Motor neuron (in vitro differentiated cells): ENCODE measurements around the gene SLC28A3. TPM values are rescaled to one million over a fixed set of nuclear protein-coding genes. Genes with fewer than 3 reads are reported as not detected.
A peak's percentile ranks its signal among the peaks of the same experiment; 100 is the strongest.

Experiments used
- ATAC-seq, 8 experiments: fragments of 200-7000 bp; cut with Tn5 transposase; replicated peaks in 6 of 8; 2 replicates each; pipeline ENCODE4 v1.8.0; 2021; ENCODE audit warnings: mild to moderate bottlenecking in 8 of 8, moderate library complexity in 8 of 8
- H3K27ac ChIP-seq, 2 donors: fragments of 250-450 bp; sonication (Bioruptor Pico); 2 replicates each; pipeline ENCODE4 v1.9.0; 2021; ENCODE audit warnings: antibody characterized with exemption in 2 of 2, mild to moderate bottlenecking in 2 of 2, moderate library complexity in 1 of 2
- H3K4me1 ChIP-seq, 2 donors: fragments of 250-450 bp; sonication (Bioruptor Pico); replicated peaks in 1 of 2; 2 replicates each; pipeline ENCODE4 v1.6.1; 2021; ENCODE audit warnings: antibody characterized with exemption in 2 of 2, mild to moderate bottlenecking in 2 of 2, moderate library complexity in 1 of 2
- H3K4me3 ChIP-seq, 5 donors: fragments of 250-450 bp; sonication (Bioruptor Pico); 2 replicates each; pipeline ENCODE4 v1.9.0; 2021; ENCODE audit warnings: antibody characterized with exemption in 5 of 5, mild to moderate bottlenecking in 5 of 5, moderate library complexity in 4 of 5
- WGBS, 10 experiments: fragments of 450-650 bp; shearing (Covaris generic); methylation state at CpG; one replicate each; pipeline ENCODE4 v1.0.0; 2022; 5-methylcytosine and 5-hydroxymethylcytosine counted together
- in situ Hi-C, 9 experiments: fragments of 400-800 bp; cut with MboI; loops; one replicate each; pipeline ENCODE4 v1.15.0; 2021; ENCODE audit warnings: low sequenced_read_pairs in 9 of 9, low pct_unique_long_range_greater_than_20kb in 2 of 9; ENCODE audit not compliant: unreplicated experiment in 9 of 9
- total RNA-seq, 8 experiments: library from RNA; unstranded; fragments of 300-600 nt; gene quantifications; 2 replicates each; pipeline versions ENCODE4 v1.2.3 to v1.2.4, GENCODE V29; 2022

Gene SLC28A3
- total RNA-seq, 8 experiments from 2014 or later: 0.04 to 0.31 (median 0.09) TPM; not detected in 3

GRCh38 chr9:84293001-84293798 lies 47.4 kb downstream of the SLC28A3 start:
- H3K4me3 ChIP-seq: no peak overlapping the region
- no peak for ATAC-seq
- no peaks in the 10 kb centered on the region for H3K4me1 ChIP-seq
- in situ Hi-C loops: no loop called here
- 43 to 100% (median 80%) methylated on average over 1 to 3 of the region's 4 CpGs; no CpG with 5 or more reads in 3 of the 10 experiments for WGBS, 10 experiments
- no peak overlapping the region for H3K27ac ChIP-seq

DNA sequence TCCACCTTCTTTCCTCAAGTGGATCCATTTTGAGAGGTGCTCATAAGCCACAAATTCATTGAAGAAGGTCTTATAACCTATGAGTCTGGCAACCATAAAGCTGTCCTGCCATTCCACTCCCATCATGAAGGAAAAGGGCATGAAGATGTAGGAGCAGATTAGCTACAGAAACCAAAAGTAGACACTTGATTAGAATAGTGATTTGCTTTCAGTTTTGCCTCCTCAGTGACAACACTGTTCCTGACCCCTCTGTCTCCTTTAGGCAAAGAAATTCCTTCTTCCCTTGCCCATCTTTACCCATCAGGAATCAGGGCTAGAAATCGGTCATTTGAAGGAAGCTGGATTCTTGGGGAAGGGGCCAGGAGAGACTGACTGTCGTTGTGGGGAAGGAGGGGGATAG lies 55.2 kb downstream of the SLC28A3 start:
- in situ Hi-C loops: no loop called here
- 17 to 100% (median 50%) methylated on average over 1 of the region's 2 CpGs; no CpG with 5 or more reads in 6 of the 10 experiments for WGBS, 10 experiments

GRCh38 chr9:84283946-84284345 lies 56.6 kb downstream of the SLC28A3 start:
- WGBS, 10 experiments: 37 to 89% (median 73%) methylated on average over 3 to 6 of the region's 6 CpGs; no CpG with 5 or more reads in 2 of the 10 experiments
- Histone ChIP-seq H3K4me1 (peaks cover 17 to 18% of the 10 kb centered on the region in 2 donors), H3K4me3 (no peak overlapping the region), H3K27ac (no peak overlapping the region)
- in situ Hi-C loops: no loop called here
- ATAC-seq: peak in 1 of 8 experiments; percentile 23

More for the DNA sequence above, 55.2 kb downstream of the SLC28A3 start:
- H3K4me3 ChIP-seq: no peak overlapping the region
- H3K4me1 ChIP-seq: peaks cover 17 to 18% of the 10 kb centered on the region in 2 donors
- peak in 1 of 8 experiments; percentile 45 for ATAC-seq
- H3K27ac ChIP-seq: no peak overlapping the region

GRCh38 chr9:84278130-84278529 lies 62.4 kb downstream of the SLC28A3 start:
- in situ Hi-C loops: no loop called here
- Histone ChIP-seq H3K4me1 (peaks cover 2 to 17% of the 10 kb centered on the region in 2 donors), H3K4me3 (no peak overlapping the region), H3K27ac (no peak overlapping the region)
- ATAC-seq: peak in 4 of 8 experiments; percentile 23 to 78 (median 45)
- 0 to 80% (median 54%) methylated on average over 1 of the region's 1 CpG; no CpG with 5 or more reads in 6 of the 10 experiments for WGBS, 10 experiments

DNA sequence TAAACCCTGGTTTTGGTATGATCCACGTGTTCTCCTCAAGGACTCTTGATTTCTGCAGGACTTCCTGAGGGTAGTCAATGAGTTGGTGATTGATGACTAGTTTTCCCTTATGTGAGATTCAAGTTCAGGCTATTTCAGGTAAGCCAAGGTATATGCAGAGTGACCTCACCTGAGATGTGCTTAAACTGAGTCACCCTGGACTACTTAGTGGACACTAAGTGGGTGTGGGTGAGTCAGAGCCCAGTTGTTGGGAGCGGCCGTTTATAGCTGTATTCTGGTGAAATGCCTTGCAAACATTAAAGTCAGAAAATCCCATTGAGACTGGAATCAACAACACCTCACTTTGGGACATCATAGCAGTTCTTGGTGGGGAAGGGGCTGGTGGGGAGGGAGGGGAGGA lies 62.9 kb downstream of the SLC28A3 start:
- in situ Hi-C loops: no loop called here
- 45 to 100% (median 86%) methylated on average over 1 to 3 of the region's 3 CpGs; no CpG with 5 or more reads in 5 of the 10 experiments for WGBS, 10 experiments
- Histone ChIP-seq H3K4me3 (no peak overlapping the region), H3K27ac (no peak overlapping the region), H3K4me1 (peaks cover 0 to 15% of the 10 kb centered on the region in 2 donors)
- peak in 2 of 8 experiments; percentile 15 to 32 for ATAC-seq

- H3K4me3 ChIP-seq: no peak overlapping the region
- in situ Hi-C loops: no loop called here
- H3K4me1 ChIP-seq: peaks cover 0 to 19% of the 10 kb centered on the region in 2 donors
- no peak overlapping the region for H3K27ac ChIP-seq
- WGBS, 10 experiments: 40 to 91% (median 70%) methylated on average over 2 to 3 of the region's 3 CpGs; no CpG with 5 or more reads in 2 of the 10 experiments
- no peak for ATAC-seq
Observed at GRCh38 chr9:84276741-84277140, 63.8 kb downstream of the SLC28A3 start.

- WGBS, 10 experiments: 49 to 87% (median 79%) methylated on average over 3 to 17 of the region's 19 CpGs; no CpG with 5 or more reads in 1 of the 10 experiments
- ATAC-seq: peak in 3 of 8 experiments; percentile 12 to 31 (median 29)
- H3K4me3 ChIP-seq: peak overlapping the region in 4 of 5 donors; percentile 25 to 36 (median 32)
- in situ Hi-C loops: loop anchor here in 6 of 9 experiments (25.0 kb wide), 2 partner anchors 285 to 335 kb away; partner anchors contain the start of genes HNRNPK (in 1 of the 6) and RMI1 (in 1 of the 6)
- no peak overlapping the region for H3K27ac ChIP-seq
- peaks cover 7 to 9% of the 10 kb centered on the region in 2 donors for H3K4me1 ChIP-seq
Observed at GRCh38 chr9:84271921-84272556, 68.5 kb downstream of the SLC28A3 start.

DNA sequence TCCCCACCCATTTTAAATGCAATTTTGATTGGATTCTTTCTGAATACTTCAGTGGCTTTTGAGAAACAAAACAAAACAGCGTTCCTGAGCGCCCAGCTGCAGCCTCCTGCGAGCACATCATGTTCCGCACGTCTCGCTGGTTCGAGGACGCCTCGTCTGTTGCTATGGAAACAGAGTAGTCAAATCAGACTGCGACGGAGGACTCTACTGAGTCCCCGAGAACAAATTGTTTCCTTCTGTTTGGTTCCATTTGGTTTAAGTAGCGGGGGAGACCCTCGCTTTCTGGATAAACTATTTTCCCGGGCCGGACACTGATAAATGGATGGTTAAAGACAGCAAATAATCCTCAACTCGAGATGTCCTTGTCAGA lies 69.0 kb downstream of the SLC28A3 start:
- peaks cover 7 to 9% of the 10 kb centered on the region in 2 donors for H3K4me1 ChIP-seq
- peak overlapping the region in 4 of 5 donors; percentile 25 to 36 (median 32) for H3K4me3 ChIP-seq
- WGBS, 10 experiments: 0 to 24% (median 2%) methylated on average over 1 to 16 of the region's 17 CpGs; no CpG with 5 or more reads in 2 of the 10 experiments
- in situ Hi-C loops: loop anchor here in 6 of 9 experiments (25.0 kb wide), 2 partner anchors 284 to 334 kb away; partner anchors contain the start of genes HNRNPK (in 1 of the 6) and RMI1 (in 1 of the 6)
- peak in 7 of 8 experiments; percentile 79 to 100 (median 99) for ATAC-seq
- H3K27ac ChIP-seq: peak overlapping the region in 1 of 2 donors; percentile 28

- peak overlapping the region in 1 of 2 donors; percentile 28 for H3K27ac ChIP-seq
- H3K4me3 ChIP-seq: peak overlapping the region in 4 of 5 donors; percentile 25 to 36 (median 32)
- H3K4me1 ChIP-seq: peaks cover 7 to 12% of the 10 kb centered on the region in 2 donors
- 12 to 85% (median 58%) methylated on average over 1 to 9 of the region's 9 CpGs for WGBS, 10 experiments
- in situ Hi-C loops: loop anchor here in 6 of 9 experiments (25.0 kb wide), 2 partner anchors 284 to 334 kb away; partner anchors contain the start of genes HNRNPK (in 1 of the 6) and RMI1 (in 1 of the 6)
- peak in 5 of 8 experiments; percentile 43 to 58 (median 52) for ATAC-seq
Observed at GRCh38 chr9:84270847-84271530, 69.6 kb downstream of the SLC28A3 start.

GRCh38 chr9:84266087-84266561 lies 74.4 kb downstream of the SLC28A3 start:
- H3K27ac ChIP-seq: no peak overlapping the region
- WGBS, 10 experiments: 37 to 100% (median 60%) methylated on average over 2 to 5 of the region's 5 CpGs; no CpG with 5 or more reads in 4 of the 10 experiments
- H3K4me1 ChIP-seq: peaks cover 4 to 7% of the 10 kb centered on the region in 2 donors
- H3K4me3 ChIP-seq: no peak overlapping the region
- peak in 7 of 8 experiments; percentile 32 to 88 (median 51) for ATAC-seq
- in situ Hi-C loops: loop anchor here in 8 of 9 experiments (10.0 to 25.0 kb wide), 3 partner anchors 279 to 331 kb away; partner anchors contain the start of genes HNRNPK (in 1 of the 8) and RMI1 (in 1 of the 8)

GRCh38 chr9:84264307-84265029 lies 76.1 kb downstream of the SLC28A3 start:
- Histone ChIP-seq H3K27ac (no peak overlapping the region), H3K4me1 (peaks cover 0 to 5% of the 10 kb centered on the region in 2 donors), H3K4me3 (no peak overlapping the region)
- ATAC-seq: peak in 3 of 8 experiments; percentile 73 to 92 (median 78)
- in situ Hi-C loops: loop anchor here in 8 of 9 experiments (10.0 to 25.0 kb wide), 3 partner anchors 277 to 330 kb away; partner anchors contain the start of genes HNRNPK (in 1 of the 8) and RMI1 (in 1 of the 8)
- 0 to 93% (median 61%) methylated on average over 1 to 3 of the region's 3 CpGs; no CpG with 5 or more reads in 2 of the 10 experiments for WGBS, 10 experiments
